ENCODE measurements around the gene CCDC112.

The CCDC112 gene

GRCh38 chr5:115313632-115314031, 17.2 kb upstream of the CCDC112 start:
- no peak for DNase-seq

- DNase-seq = no peak
Measured at GRCh38 chr5:115313052-115313451, 16.6 kb upstream of the CCDC112 start.

- DNase-seq = peak; percentile 46
Measured at GRCh38 chr5:115309751-115310370, 13.4 kb upstream of the CCDC112 start.

- DNase-seq = no peak
Measured at GRCh38 chr5:115308815-115309214, 12.4 kb upstream of the CCDC112 start.

GRCh38 chr5:115306011-115306536, 9.6 kb upstream of the CCDC112 start:
- no peak for DNase-seq

GRCh38 chr5:115304496-115304895, 8.0 kb upstream of the CCDC112 start:
- no peak for DNase-seq

GRCh38 chr5:115298811-115299210, 2.4 kb upstream of the CCDC112 start:
- no peak for DNase-seq

GRCh38 chr5:115297031-115297430, 577 bp upstream of the CCDC112 start:
- DNase-seq = no peak

- peak; percentile 78 for DNase-seq
Measured at GRCh38 chr5:115295777-115296123, 704 bp downstream of the CCDC112 start.

GRCh38 chr5:115291397-115291796, 5.1 kb downstream of the CCDC112 start:
- DNase-seq = no peak

GRCh38 chr5:115289104-115289503, 7.3 kb downstream of the CCDC112 start:
- no peak for DNase-seq

GRCh38 chr5:115284021-115284420, 12.4 kb downstream of the CCDC112 start:
- no peak for DNase-seq

GRCh38 chr5:115282131-115282530, 14.3 kb downstream of the CCDC112 start:
- no peak for DNase-seq

GRCh38 chr5:115274584-115274983, 21.9 kb downstream of the CCDC112 start:
- DNase-seq = no peak

GRCh38 chr5:115272297-115272958, 24.0 kb downstream of the CCDC112 start:
- no peak for DNase-seq

- no peak for DNase-seq
Measured at GRCh38 chr5:115271295-115272050, 25.0 kb downstream of the CCDC112 start.

- no peak for DNase-seq
Measured at GRCh38 chr5:115267617-115268016, 28.8 kb downstream of the CCDC112 start.

GRCh38 chr5:115265220-115265619, 31.2 kb downstream of the CCDC112 start:
- no peak for DNase-seq

GRCh38 chr5:115264786-115265185, 31.7 kb downstream of the CCDC112 start:
- DNase-seq = no peak

GRCh38 chr5:115263078-115263380, 33.4 kb downstream of the CCDC112 start:
- DNase-seq = no peak

GRCh38 chr5:115262321-115263077, 34.0 kb downstream of the CCDC112 start, which contains the start of gene PGGT1B:
TSS of gene PGGT1B (minus strand) at chr5:115262877. CDS start at chr5:115262851, 26 bp downstream.
- peak; percentile 89 for DNase-seq

- no peak for DNase-seq
Measured at GRCh38 chr5:115262011-115262320, 34.5 kb downstream of the CCDC112 start.

GRCh38 chr5:115260248-115260647, 36.2 kb downstream of the CCDC112 start:
- DNase-seq = no peak
